EH (cell line): Measurements from ENCODE around the gene ANKRD40CL.

Source experiments
- DNase-seq: peaks from one replicate; pipeline ENCODE4 v3.0.0-alpha.2; 2015; ENCODE audit warnings: low read depth

The ANKRD40CL gene

DNA sequence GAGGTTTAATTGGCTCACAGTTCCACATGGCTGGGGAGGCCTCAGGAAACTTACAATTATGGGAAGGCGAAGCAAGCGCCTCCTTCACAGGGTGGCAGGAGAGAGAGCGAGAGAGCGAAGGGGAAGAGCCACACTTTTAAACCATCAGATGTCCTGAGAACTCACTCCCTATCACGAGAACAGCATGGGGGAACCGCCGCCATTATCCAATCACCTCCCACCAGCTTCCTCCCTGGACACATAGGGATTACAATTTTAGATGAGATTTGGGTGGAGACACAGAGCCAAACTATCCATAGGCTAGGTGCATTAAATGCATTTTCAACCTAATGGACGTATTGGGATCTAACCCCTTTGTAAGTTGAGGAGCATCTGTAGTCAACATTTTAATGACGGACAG is 54.7 kb downstream of the ANKRD40CL start:
- DNase-seq = no peak
